Jurkat, Clone E6-1 (cell line): ENCODE results near the gene CSRP1.
"Not testable (repeated sequence)": the region's sequence is repeated elsewhere in the genome, so short reads cannot be mapped to it uniquely, and the experiment has no call there.

Experiments used
- DNase-seq: peaks from one replicate; pipeline ENCODE4 v3.0.0-alpha.2; 2011; ENCODE audit warnings: low read depth, low spot score
- H3K4me3 ChIP-seq: 2 replicates; pipeline ENCODE4 v1.5.1; 2011; ENCODE audit warnings: mild to moderate bottlenecking, low read length, control low read depth, moderate library complexity

CSRP1 gene

GRCh38 chr1:201485184-201485774, 21.6 kb downstream of the CSRP1 start:
- no peak overlapping the region for H3K4me3 ChIP-seq

DNA sequence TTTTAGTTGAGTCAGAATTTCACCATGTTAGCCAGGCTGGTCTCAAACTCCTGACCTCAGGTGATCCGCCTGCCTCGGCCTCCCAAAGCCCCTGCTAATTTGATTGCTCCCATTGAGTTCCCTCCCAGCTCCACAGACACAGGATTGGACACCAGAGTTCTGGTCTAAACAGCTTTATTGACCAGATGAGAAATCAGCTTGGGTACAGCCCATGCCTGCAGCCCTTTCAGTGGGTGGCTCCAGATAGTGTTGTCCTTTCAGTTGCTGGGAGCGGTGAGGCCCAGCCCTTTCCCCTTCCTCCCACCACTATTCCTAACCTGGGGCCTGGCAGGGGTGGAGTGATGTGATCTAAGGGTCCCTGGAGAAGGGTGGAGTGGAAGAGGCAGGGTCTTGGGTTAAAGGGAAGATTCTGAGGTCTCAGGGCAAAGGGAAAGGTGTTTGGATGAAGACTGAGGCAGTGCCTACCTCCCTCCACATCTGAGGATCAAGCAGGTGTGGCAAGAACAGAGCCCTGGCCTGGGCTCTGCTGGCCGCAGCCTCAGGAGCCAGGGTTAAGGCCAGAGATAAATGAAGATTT, 23.5 kb downstream of the CSRP1 start:
- H3K4me3 ChIP-seq: no peak overlapping the region
- no peak for DNase-seq

More at GRCh38 chr1:201485184-201485774, 21.6 kb downstream of the CSRP1 start:
- no peak for DNase-seq

GRCh38 chr1:201482755-201483154, 24.2 kb downstream of the CSRP1 start:
- no peak for DNase-seq
- H3K4me3 ChIP-seq: no peak overlapping the region

- peak overlapping the region; percentile 22 for H3K4me3 ChIP-seq
- peak; percentile 60 for DNase-seq
Measured at GRCh38 chr1:201481761-201482493, 25.0 kb downstream of the CSRP1 start.

DNA sequence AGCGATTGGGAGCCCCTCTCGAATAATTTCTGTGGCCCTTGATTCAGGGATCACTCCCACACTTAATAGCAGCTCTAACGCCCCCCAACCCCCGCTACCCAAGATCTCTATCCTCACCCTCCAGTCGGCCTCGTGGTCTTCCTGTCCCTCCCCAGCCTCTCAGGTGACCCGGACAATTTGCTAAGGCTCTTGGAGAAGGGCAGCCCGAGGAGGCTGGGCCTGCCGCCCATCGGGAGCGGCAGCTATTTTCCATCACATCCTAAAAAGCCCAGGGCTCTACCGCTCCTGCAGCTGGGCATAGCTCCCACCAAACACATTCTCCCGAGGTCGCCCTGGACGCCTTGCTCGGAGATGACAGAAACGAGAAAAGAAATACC, 25.9 kb downstream of the CSRP1 start:
- DNase-seq: no peak
- H3K4me3 ChIP-seq: peak overlapping the region; percentile 49

GRCh38 chr1:201480231-201481003, 26.5 kb downstream of the CSRP1 start:
- peak overlapping the region; percentile 49 for H3K4me3 ChIP-seq
- peak; percentile 35 for DNase-seq

DNA sequence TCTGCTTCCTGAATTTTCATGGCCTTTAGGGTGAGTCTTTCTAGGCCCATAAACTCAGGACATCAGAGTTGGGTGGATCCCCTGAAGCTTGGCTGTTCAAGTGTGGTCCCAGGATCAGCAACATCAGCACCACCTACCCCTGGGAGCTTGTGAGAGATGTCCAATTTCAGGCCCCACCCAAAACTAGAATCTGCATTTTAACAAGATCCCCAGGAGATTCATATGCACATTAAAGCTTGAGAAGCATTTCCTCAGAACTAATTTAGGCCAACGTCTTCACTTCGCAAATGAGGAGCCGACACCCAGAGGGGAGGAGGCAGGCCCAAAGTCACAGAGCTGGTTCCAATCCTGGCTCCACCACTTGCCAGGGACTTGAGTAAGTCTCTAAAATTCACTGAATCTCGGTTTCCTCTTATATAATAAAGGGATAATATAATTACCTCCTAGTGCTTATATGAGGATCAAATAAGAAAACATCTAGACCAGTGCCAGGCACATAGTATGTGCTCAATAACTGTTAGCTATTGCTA, 27.7 kb downstream of the CSRP1 start:
- no peak for DNase-seq
- no peak overlapping the region for H3K4me3 ChIP-seq

DNA sequence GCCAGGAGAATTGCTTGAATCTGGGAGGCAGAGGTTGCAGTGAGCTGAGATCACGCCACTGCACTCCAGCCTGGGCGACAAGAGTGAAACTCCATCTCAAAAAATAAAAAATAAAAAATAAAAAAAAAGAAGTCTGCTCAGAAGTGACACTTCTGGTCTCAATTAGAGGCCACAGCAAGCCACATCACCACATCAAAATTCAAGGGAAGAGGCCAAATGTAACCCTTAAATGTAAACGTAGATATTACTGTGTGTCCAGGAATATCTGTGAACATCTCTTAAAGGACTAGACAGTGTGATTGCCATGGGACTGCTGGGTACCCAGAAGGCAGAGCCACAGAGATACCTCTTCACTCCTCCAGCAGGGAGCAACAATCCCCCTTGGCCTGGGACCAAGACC, 28.3 kb downstream of the CSRP1 start:
- not testable (repeated sequence) for DNase-seq, H3K4me3 ChIP-seq

- DNase-seq: no peak
- no peak overlapping the region for H3K4me3 ChIP-seq
Measured at GRCh38 chr1:201476670-201477344, 30.1 kb downstream of the CSRP1 start.

DNA sequence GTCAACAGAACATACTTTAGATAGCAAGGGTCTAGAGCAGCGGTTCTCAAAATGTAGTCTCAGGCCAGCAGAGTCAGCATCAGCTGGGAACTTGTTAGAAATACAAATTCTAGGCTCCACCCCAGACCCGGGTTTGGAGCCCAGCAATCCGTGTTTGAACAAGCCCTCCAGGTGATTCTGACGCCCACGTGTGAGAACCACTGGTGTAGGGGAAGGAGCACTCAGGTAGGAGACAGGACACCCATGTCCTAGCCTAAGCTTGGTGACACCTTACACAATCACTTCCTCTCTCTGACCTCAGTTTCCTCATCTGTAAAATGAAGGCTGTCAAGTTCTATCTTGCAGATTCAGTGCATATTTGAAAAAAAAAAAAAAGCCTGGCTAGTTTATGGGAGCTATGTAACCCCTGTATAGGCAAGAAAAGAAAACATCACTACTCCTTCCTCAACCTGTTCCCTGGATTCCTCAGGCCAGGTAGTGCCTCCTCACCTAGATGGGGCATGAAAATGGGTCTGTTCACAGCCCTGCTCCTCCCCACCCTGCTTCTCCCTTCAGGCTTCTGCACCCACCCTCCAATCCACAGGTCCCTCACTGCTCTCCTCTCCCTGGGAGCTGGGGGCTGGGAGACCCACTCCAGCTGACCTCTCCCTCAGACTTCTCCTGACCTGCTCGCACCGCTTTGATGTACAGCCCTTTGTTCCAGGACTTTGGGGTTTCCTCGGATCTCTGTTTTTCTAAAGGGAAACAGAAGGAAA, 30.8 kb downstream of the CSRP1 start:
- no peak for DNase-seq
- no peak overlapping the region for H3K4me3 ChIP-seq

DNA sequence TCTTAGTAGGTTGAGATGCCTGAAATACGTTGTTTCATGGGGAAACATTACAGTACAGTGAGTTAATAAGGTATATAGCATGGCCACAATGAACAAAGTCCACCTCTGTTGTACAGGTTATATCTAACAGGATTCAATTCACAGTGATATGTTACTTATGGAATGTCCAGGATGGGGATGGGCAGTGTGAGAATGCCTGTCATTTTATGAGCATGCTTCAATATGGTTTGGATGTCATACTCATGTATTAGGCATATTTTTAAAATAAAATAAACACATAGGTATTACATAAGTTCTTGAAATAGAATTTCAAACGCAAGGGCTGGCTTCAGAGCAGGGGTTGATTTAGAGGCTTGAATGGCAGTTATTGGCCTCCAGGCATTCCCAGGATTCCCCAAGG, 31.8 kb downstream of the CSRP1 start:
- no peak for DNase-seq
- no peak overlapping the region for H3K4me3 ChIP-seq

- no peak for DNase-seq
- H3K4me3 ChIP-seq: no peak overlapping the region
Measured at GRCh38 chr1:201473296-201473695, 33.6 kb downstream of the CSRP1 start.

DNA sequence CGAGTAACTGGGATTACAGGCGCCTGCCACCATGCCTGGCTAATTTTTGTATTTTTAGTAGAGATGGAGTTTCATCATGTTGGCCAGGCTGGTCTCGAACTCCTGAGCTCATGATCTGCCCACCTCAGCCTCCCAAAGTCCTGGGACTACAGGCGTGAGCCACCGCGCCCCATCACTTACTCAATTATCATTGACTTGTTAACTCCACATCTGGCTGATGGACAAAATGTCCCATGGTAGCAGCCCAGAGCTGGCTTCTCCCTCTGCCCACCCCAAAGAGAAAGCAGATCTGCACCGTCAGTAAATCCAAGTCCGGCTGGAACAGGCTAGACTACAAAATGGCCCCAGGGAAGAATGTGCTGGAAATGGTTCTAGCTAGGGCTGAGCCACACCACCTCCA, 34.6 kb downstream of the CSRP1 start:
- H3K4me3 ChIP-seq, DNase-seq: not testable (repeated sequence)

GRCh38 chr1:201471772-201472171, 35.2 kb downstream of the CSRP1 start:
- H3K4me3 ChIP-seq: no peak overlapping the region
- DNase-seq: no peak

- no peak for DNase-seq
- no peak overlapping the region for H3K4me3 ChIP-seq
Measured at GRCh38 chr1:201470581-201470980, 36.3 kb downstream of the CSRP1 start.

GRCh38 chr1:201469645-201470074, 37.3 kb downstream of the CSRP1 start:
- no peak for DNase-seq
- peak overlapping the region; percentile 54 for H3K4me3 ChIP-seq

DNA sequence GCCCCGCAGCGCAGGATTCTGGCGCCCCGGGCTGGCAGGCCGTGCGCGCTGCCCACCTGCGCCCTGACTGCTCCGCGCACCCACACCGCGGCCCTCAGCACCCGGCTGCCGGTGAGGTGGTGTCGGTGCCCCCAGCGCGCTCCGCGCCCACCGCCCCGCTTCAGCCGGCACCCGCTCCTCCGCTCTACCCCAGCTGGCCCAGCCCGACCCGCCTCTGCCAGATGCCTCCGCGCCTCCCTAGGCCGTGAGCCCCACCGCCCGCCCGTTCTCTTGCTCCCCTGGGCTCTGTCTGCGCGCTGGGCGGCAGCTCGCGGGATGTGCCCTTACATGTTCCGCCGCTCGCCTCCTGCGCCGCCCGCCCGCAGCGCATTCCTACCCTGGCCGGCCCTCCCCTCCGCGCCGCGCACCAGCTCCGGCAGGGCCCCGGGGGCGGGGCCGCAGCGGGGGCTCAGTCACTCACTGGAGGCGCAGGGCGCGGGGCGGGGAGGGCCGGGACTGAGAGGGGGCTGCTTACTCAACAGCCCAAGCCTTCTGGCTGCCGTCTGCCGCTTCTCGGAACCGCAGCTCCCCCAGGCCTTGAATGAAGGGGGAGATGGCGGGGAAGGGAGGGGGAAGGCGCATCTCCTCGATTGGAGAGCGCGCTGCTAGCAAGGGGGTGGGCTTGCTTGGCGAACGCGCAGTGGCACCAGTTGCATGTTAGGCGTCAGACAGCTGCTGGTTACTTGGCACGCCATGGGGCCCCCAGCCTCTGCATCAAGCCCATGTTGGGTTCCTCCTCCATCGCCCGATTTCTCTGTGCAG, 37.9 kb downstream of the CSRP1 start, which contains the start of gene PHLDA3:
Gene PHLDA3, minus strand, starts transcription at position 345 of the 801 bp plus-strand sequence. CDS start 402 bp downstream, outside the sequence.
- H3K4me3 ChIP-seq: peak within 1 kb of the TSS; percentile 54
- peak; percentile 58 for DNase-seq

DNA sequence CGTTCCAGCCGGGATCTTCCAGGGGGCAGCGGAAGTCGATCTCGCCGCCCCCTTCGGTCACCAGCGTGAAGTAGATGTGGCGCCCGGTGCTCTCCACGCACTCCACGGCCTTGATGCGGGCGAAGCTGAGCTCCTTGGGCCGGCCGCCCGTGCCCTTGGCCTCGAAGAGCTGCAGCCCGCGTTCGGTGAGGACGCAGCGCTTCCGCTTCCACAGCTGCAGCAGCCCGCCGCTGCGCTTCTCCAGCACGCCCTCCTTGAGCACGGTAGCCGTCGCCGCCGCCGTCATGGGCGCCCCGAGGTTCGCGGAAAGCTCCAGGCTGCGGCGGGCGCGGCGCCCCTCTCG, 38.5 kb downstream of the CSRP1 start:
- H3K4me3 ChIP-seq: peak overlapping the region; percentile 54
- no peak for DNase-seq
